Fibroblast of lung (primary cell): ENCODE data around the gene ZBTB8A. TPM values are rescaled to one million over a fixed set of nuclear protein-coding genes. Genes with fewer than 3 reads are reported as not detected.

Source experiments
- DNase-seq, 2 donors: peaks; one replicate each; pipeline versions ENCODE4 v3.0.0 to v3.0.0-alpha.2; 2010; ENCODE audit warnings: low read depth in 2 of 2
- H2AFZ ChIP-seq: 2 replicates; pipeline ENCODE4 v1.5.1; 2012; ENCODE audit warnings: low read length, control low read depth, inconsistent platforms
- H3K27ac ChIP-seq: 2 replicates; pipeline ENCODE4 v1.5.1; 2011; ENCODE audit warnings: low read length, control low read depth; ENCODE audit not compliant: insufficient read depth
- H3K27me3 ChIP-seq: 2 replicates; pipeline ENCODE4 v1.5.1; 2011; ENCODE audit warnings: mild to moderate bottlenecking, low read length; ENCODE audit not compliant: control insufficient read depth, insufficient read depth
- H3K36me3 ChIP-seq: 2 replicates; pipeline ENCODE4 v1.5.1; 2011; ENCODE audit warnings: low read length; ENCODE audit not compliant: control insufficient read depth, insufficient read depth
- H3K4me1 ChIP-seq: 2 replicates; pipeline ENCODE4 v1.5.1; 2011; ENCODE audit warnings: low read length; ENCODE audit not compliant: control insufficient read depth, insufficient read depth; ENCODE audit errors: extremely low read depth
- H3K4me2 ChIP-seq: 2 replicates; pipeline ENCODE4 v1.5.1; 2011; ENCODE audit warnings: low read length, control low read depth; ENCODE audit not compliant: insufficient read depth; ENCODE audit errors: extremely low read depth
- H3K4me3 ChIP-seq, 4 experiments: fragments of 200-600 bp in 1 of 4; sonication (generic) in 1 of 4; replicated peaks in 1 of 4; 2 replicates each; pipeline ENCODE4 v1.5.1; 2011 to 2016; ENCODE audit warnings: low read length in 4 of 4, low read depth in 3 of 4, mild to moderate bottlenecking in 3 of 4, control low read depth in 2 of 4, inconsistent platforms in 1 of 4, mixed read lengths in 1 of 4; ENCODE audit not compliant: insufficient read depth in 1 of 4; ENCODE audit errors: control extremely low read depth in 1 of 4
- H3K79me2 ChIP-seq: 2 replicates; pipeline ENCODE4 v1.5.1; 2012; ENCODE audit warnings: mild to moderate bottlenecking, low read length, inconsistent platforms; ENCODE audit not compliant: control insufficient read depth, insufficient read depth
- H3K9ac ChIP-seq: 2 replicates; pipeline ENCODE4 v1.5.1; 2011; ENCODE audit warnings: mild to moderate bottlenecking, low read length, control low read depth; ENCODE audit not compliant: insufficient read depth
- H3K9me3 ChIP-seq: 2 replicates; pipeline ENCODE4 v1.5.1; 2012; ENCODE audit warnings: low read depth, low read length; ENCODE audit not compliant: control insufficient read depth, insufficient read depth
- H4K20me1 ChIP-seq: 2 replicates; pipeline ENCODE4 v1.5.1; 2011; ENCODE audit warnings: low read length; ENCODE audit not compliant: control insufficient read depth, insufficient read depth; ENCODE audit errors: extremely low read depth
- EZH2 ChIP-seq: IDR thresholded peaks from 2 replicates; pipeline ENCODE4 v1.5.1; 2012; ENCODE audit warnings: low read length, control low read depth, mild to moderate bottlenecking; ENCODE audit errors: missing control alignments
- polyA plus RNA-seq, 2 donors: library from polyadenylated mRNA; depleted of rRNA in 1 of 2; stranded (reverse) in 1 of 2; unstranded in 1 of 2; fragments of >200 nt; gene quantifications; 2 replicates each; pipeline ENCODE4 v1.2.1, GENCODE V29; 2011 to 2012; ENCODE audit warnings: missing spikeins in 1 of 2
- total RNA-seq: library from RNA; depleted of rRNA; stranded (reverse); fragments of >200 nt; gene quantifications from 2 replicates; pipeline ENCODE4 v1.2.1, GENCODE V29; 2014
- TF ChIP-seq, protein P1 (sequence below), 2 donors: IDR thresholded peaks in 1 of 2; conservative IDR thresholded peaks in 1 of 2; 1 replicate in 1 of 2; 2 replicates in 1 of 2; pipeline ENCODE4 v1.5.1; 2011 to 2012; ENCODE audit warnings: low read length in 2 of 2, control low read depth in 1 of 2, inconsistent platforms in 1 of 2, low read depth in 1 of 2, mild to moderate bottlenecking in 1 of 2

Gene ZBTB8A
- total and polyA plus RNA-seq, 2 donors (not counting 1 experiment from before 2014, with no cell fraction given) = 5.9 to 6.9 TPM

DNA sequence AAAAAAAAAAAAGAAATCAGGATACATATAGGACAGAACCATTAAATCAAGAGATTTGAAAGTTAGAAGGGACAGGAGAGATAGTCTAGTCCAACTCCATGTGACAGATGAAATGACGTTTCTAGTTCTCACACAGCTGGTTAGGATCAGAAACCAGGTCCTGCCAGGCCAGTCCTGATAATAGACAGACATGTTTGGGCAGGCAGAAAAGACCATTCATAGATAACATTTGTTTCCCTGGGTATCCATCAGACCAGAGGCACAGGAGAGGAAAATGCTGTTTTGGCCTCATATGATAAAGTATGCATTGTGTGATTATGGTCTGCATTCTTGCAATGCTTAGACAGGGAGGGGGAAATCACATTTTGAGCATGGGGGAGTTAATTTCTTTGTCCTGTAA, 45.0 kb upstream of the ZBTB8A start:
- no peaks in the 10 kb centered on the region for H3K36me3 ChIP-seq
- no peak overlapping the region for H3K4me2 ChIP-seq
- peak in 1 of 2 donors; percentile 78 for DNase-seq
- H3K27ac ChIP-seq = no peak overlapping the region
- H3K9ac ChIP-seq = no peak overlapping the region
- no peaks in the 10 kb centered on the region for H3K79me2 ChIP-seq
- no peak for TF ChIP-seq EZH2
- TF ChIP-seq, protein P1, sequence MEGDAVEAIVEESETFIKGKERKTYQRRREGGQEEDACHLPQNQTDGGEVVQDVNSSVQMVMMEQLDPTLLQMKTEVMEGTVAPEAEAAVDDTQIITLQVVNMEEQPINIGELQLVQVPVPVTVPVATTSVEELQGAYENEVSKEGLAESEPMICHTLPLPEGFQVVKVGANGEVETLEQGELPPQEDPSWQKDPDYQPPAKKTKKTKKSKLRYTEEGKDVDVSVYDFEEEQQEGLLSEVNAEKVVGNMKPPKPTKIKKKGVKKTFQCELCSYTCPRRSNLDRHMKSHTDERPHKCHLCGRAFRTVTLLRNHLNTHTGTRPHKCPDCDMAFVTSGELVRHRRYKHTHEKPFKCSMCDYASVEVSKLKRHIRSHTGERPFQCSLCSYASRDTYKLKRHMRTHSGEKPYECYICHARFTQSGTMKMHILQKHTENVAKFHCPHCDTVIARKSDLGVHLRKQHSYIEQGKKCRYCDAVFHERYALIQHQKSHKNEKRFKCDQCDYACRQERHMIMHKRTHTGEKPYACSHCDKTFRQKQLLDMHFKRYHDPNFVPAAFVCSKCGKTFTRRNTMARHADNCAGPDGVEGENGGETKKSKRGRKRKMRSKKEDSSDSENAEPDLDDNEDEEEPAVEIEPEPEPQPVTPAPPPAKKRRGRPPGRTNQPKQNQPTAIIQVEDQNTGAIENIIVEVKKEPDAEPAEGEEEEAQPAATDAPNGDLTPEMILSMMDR (conservative IDR thresholded peaks at IDR 0.05 in 1 of 2, IDR thresholded peaks at IDR 0.05 in 1 of 2; ENCODE audit: low read depth in 1 of 2, low read length in 2 of 2) = no peak
- H2AFZ ChIP-seq = no peak overlapping the region
- no peaks in the 10 kb centered on the region for H3K9me3 ChIP-seq
- no peaks in the 10 kb centered on the region for H3K4me1 ChIP-seq
- H3K27me3 ChIP-seq = no peaks in the 10 kb centered on the region
- no peak overlapping the region for H3K4me3 ChIP-seq
- H4K20me1 ChIP-seq = no peaks in the 10 kb centered on the region

DNA sequence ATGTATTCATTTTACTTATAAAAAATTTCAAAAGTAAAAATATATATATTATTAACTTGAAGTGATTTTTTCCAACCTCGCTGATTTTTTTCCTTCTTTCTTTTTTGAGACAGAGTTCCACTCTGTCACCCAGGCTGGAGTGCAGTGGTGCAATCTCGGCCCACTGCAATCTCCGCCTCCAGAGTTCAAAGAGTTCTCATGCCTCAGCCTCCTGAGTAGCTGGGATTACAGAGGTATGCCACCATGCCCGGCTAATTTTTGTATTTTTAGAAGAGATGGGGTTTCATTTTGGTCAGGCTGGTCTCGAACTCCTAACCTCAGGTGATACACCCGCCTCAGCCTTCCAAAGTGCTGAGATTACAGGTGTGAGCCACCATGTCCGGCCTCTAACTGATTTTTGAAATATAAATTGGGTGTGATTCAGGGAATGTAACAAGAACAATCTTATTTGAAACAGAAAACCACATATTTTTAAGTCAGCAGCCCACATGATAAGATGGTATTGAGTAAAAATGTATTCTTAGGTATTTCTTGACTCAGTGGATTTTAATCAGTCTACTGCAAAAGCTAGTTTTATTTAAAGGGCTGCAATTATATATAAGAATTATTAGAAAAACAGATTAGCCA, 44.4 kb upstream of the ZBTB8A start:
- no peak overlapping the region for H3K4me3 ChIP-seq
- H3K4me1 ChIP-seq = no peaks in the 10 kb centered on the region
- H3K36me3 ChIP-seq = no peaks in the 10 kb centered on the region
- H4K20me1 ChIP-seq = no peaks in the 10 kb centered on the region
- H3K9me3 ChIP-seq = no peaks in the 10 kb centered on the region
- no peaks in the 10 kb centered on the region for H3K27me3 ChIP-seq
- peak in 1 of 2 donors; percentile 29 for DNase-seq
- H3K79me2 ChIP-seq = no peaks in the 10 kb centered on the region
- TF ChIP-seq EZH2 = no peak
- no peak overlapping the region for H3K4me2 ChIP-seq
- no peak overlapping the region for H2AFZ ChIP-seq
- no peak overlapping the region for H3K27ac ChIP-seq
- no peak overlapping the region for H3K9ac ChIP-seq

DNA sequence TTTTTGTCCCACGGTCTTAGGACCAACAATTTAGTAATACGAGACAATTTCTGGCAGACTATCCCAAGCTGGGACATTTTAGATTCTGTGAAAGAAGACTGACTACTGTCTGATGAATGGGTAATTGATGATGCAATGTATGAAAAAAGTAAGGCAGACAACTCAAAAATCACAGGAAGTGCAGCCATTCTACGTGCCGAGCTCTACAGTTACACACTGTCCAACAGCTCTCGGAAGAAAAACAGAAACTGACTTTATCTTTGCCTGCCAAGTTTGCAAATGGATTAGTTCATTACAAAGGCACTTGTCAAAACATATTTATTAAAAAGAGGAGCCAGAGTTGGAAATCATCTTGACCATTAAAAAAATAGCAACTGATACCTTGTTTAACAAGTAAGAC, 43.1 kb upstream of the ZBTB8A start:
- H3K9ac ChIP-seq = no peak overlapping the region
- H3K4me2 ChIP-seq = peak overlapping the region; percentile 21
- DNase-seq = peak; percentile 59
- H3K27me3 ChIP-seq = no peaks in the 10 kb centered on the region
- peak overlapping the region in 2 of 4 experiments; percentile 29 to 43 for H3K4me3 ChIP-seq
- peak overlapping the region; percentile 48 for H2AFZ ChIP-seq
- H3K36me3 ChIP-seq = no peaks in the 10 kb centered on the region
- H3K79me2 ChIP-seq = no peaks in the 10 kb centered on the region
- H3K27ac ChIP-seq = no peak overlapping the region
- H3K4me1 ChIP-seq = no peaks in the 10 kb centered on the region
- TF ChIP-seq, protein P1 (conservative IDR thresholded peaks at IDR 0.05 in 1 of 2, IDR thresholded peaks at IDR 0.05 in 1 of 2; ENCODE audit: low read depth in 1 of 2, low read length in 2 of 2) = no peak
- no peak for TF ChIP-seq EZH2
- H4K20me1 ChIP-seq = no peaks in the 10 kb centered on the region
- no peaks in the 10 kb centered on the region for H3K9me3 ChIP-seq
